NOMO-1 treated with dmso at 0.1 percent for 144 hours (cell line): ENCODE data around the gene CDC42BPA.

Source experiments
- DNase-seq: peaks from one replicate; lab custom pipeline; 2025; ENCODE audit not compliant: unreplicated experiment; lab: John Stamatoyannopoulos, UW

CDC42BPA gene

DNA sequence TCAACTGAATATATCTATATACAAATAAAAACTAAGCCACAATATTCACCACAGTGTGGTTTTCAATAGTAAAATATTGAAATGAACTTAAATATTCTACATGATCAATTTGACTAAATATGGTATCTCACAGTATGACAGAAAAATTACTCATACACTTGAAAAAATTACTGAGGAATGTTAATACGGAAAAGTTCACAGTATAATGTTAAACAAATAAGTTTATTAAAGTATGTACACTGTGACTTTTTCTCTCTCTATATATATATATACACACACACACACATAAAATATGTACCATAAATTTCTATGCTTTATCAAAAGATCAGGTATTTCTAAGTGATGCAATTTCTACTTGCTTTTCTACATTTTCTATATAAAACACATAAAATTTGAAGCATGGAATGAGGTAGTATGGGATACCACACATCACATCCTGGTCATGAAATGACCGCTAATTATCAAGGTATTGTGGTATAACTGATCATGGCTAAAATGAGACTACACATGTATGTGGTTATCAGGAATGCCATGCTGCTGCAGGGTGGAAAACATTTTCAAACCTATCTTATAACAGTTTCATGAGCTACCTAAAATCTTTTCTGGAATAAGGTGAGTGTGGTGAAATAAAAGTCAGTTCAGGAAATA, 102.3 kb downstream of the CDC42BPA start:
- no peak for DNase-seq

DNA sequence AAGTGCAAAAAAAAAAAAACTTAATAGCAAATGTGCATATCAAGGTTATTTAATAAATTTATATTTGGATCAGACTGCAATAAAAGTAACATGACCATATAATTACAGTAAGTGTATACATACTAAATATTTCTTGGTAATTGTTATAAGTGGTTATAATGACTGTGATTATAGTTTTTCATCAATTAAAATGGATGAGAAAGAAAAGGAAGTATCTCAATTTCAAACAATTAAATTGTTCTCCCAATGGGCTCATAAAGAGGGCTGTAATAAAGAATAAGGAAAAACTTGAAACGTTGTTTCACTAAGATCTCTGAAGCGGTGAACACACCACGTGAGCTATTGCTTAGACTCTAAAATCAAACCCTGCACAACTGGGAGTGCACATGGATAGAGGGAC, 104.1 kb downstream of the CDC42BPA start:
- DNase-seq, result no peak

DNA sequence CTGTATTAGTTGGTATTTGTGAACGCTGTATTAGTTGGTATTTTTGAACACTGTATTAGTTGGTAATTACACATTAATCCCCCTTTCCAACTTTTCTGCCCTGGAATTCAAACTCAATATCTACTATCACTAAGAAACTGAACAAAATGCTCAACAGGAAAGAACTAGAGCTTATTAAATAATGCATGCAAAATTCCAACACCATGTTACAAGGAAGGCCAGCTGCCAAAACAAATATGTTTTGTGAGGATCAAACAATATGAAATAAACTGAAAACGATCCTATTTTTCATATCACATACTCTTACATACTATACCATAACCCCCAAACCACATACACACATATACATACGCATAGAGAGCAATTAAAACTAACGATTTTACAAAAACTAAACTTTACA, 104.9 kb downstream of the CDC42BPA start:
- DNase-seq, result no peak

DNA sequence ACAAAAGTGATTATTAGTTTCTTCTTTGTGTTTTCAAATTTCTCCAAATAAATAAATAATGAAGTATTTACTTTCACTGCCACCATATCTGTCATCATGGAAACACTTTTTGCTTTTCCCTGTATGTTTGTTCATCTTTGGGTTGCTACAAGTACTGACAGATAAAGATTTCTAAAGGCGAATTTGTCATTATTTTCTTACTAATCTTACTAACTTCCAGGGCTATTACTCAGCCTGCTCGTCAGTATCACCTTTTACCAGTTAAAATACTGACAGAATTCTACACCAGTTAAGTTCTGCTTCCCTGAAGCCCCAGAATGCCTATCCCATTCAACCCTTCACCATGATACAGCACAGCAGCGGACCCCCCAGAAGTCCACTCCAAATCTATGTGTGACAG, 106.1 kb downstream of the CDC42BPA start:
- DNase-seq, result no peak

DNA sequence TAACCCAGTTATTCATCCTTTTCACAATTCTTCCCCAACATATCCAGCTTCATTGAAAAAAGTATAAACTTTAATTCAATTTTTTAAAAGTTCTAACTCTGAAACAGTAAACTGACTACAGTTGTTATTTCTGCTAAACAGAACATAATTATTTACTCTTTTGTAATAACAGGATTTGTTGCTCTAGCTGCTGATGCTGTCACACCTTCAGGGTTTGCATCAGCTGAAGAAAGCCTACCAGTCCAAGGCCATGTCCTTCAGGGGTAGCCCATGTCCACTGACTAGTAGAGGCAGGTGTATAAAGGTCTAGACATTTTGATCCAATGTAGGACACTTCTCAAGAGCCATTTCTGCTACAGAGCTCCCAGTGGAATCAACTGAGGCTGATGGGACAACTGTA, 107.7 kb downstream of the CDC42BPA start:
- DNase-seq, result no peak

DNA sequence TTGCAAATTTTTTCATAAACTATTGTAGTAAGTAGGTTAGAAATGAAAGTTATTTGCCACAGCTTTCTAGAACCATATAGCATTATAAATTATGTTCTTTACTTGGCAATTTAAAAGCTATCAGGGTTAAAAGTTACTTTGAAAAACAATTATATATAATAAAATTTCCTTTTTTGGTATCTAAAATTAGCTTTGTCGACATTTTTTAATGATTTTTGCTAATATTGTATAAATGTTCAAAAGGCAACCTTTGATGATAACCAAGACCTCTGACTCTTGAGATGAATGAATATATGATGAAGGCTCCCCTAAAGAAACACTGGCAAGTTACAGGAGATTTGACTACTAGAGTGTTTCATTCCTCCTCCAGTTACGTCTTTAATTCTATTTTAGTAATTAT, 121.2 kb downstream of the CDC42BPA start:
- DNase-seq, result no peak

DNA sequence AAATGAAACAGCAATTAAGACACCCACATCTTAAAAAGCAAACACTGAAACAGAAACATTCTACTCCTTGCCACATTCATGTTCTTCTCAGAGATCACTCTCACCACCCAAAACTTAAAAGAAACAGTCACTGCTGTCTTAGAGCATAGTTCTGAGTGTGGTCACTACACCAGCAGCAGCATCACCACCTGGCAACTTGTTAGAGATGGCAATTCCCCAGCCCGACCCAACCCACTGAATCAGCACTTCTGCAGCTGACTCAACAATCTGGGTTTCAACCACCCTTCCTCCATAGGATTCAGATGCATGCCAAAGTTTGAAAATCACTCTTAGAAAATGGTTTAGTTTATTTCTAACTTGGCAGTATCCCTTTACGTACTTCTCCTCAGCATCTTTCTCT, 126.1 kb downstream of the CDC42BPA start:
- DNase-seq, result no peak

DNA sequence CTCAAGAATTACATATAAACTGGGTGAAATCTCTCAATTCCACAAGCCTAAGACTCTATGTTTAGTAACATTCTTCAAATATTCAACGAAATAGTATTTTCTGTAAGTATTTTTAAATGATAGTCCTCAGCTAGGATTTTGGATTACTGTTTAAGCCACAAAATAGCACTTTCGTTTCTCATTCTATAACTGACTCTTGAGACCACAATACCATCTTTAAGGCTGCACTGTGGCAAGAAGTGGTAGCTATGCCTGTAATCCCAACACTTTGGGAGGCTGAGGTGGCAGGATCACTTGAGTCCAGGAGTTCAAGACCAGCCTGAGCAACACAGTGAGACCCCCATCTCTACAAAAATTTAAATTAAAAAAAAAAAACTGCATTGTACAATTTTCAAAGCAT, 126.7 kb downstream of the CDC42BPA start:
- DNase-seq, result no peak

DNA sequence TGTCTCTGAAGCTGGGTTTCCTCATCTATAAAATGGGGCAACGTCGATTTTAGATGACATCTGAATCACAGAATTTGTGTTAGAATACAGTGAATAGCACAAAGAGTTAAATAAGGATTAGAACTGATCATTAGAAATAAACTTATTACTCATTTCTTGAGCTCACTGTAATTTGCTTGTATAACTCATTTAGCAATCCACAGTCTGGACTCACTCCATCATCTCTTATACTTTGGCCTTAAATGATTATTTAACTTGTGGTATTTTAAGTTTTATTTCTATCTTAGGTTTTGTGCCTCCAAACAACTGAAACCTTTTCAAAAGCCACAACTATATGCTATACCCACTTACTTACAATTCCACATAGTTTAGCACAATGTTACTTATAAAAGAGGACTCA, 128.0 kb downstream of the CDC42BPA start:
- DNase-seq, result no peak

DNA sequence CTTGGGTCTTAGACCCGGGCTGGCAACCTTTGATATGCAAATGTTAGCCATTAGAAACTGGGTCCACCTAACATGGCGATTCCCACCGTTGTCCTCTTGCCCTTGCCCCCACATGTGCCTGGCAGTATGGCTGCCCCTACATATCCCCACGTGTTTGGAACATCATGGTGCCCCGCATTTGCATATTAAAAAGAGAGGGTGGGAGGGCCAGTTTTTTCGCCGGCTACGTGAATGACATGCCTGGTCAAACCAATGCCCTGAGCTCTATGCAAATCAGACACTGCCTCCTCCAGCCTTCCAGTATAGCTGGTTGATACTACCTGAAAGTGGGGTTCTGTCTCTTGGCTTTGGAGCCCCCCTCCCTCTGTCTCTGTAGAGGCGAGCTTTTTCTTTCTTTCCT, 133.0 kb downstream of the CDC42BPA start:
- DNase-seq, result no peak

DNA sequence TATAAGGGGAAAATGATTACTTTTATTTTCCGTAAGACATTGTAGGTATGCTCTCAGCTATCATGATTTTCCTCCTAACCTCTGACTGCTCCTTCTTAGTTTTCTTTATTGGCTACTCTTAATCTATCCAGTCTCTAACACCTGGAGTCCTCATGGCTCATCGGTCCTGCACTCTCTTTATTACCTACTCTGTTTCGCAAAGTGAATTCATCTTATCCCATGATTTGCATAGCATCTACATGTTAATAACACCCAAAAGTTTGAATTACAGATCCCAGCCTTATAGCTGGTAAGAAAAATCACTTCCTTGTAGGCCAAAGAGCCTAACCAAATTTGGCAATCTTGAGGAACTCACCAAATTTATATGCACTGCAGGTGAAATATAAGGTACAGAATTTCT, 136.3 kb downstream of the CDC42BPA start:
- DNase-seq, result no peak

DNA sequence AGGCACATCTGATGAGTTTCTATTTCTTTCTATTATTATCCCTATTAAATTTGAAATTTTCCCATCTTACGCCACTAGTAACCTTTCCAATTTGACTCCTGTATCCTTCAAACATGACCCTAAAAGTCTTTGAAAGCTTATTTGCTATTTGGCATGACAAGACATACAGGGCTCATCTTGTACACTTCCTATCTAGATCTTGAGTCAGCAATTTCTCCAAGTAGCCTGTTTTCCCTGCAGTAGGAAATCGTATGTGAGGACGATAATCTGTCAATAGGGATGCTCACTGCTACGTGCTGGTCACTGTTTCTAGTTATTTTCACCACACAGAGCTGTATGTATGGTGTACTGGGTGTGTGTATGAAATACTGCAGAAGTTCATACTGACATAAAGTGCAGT, 142.7 kb downstream of the CDC42BPA start:
- DNase-seq, result no peak

DNA sequence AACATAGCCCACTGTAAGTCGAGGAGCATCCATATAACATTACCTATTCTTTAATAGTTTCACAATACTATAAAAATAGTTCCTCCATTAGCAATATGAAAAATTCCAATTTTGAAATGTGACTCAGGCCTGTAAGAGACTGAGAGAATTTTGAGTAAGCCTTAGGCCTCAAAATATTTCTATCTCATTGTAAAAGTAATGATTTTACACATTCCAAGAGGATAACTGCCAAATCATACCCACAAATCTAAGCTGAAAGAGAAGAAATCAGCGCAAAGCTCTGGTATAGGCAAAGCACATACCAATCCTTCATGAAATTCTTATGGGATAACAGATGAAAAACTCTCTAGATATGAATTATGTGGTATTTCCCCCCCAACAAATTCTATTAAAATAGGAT, 144.1 kb downstream of the CDC42BPA start:
- DNase-seq, result no peak

DNA sequence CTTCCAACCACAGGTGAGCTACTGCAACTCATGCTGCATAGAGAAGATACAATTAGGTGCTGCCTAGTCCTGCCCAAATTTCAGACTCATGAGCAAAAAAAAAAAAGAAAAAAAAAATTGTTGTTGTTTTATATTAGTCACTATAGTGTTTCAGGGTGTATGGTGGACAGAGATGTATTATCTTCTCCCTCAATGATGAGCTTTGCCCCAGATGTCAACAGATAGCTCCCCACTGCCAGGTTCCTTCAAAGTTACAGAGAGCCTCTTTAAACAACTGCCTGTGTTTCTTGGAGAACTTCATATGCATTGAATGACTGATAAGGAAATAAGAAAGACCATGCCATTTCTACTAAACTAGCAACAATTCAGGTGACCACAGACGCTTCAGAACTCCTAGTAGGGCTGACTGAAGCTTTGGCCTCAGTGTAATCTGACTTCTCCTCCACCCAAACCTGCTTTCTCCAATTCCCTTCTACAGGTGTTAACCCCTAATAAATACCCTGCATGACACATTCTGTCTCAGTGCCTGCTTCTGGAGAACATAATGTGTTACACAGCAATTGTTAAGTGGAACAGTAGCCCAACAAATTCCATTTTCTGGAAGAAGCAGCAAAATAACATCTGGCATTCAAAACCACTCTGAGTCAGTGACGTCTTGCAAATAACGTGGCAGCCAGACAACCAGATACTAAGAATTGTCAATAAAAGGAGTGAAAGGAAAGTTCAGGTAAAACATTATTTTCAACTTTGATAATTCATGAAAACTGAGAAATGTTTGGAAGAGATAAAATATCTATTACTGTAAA, 147.7 kb downstream of the CDC42BPA start:
- DNase-seq, result no peak

DNA sequence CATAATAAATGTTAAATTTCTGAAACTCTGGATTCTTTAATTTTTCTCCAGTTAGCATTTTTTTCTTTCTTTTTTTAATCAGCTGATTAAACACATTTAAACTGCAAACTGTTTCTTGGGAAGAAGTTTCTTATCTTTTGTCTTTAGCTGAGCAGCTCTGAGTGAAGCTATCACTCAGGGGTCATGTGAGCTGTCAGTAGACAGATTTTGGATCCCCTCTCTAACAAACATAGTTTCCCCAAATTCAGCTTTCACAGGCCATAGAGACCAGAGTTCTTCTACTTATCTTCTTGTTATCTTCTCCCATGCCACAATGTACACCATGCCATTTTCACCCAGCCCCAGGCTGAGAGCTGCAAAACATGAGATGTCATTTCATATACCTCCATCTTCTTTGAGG, 148.9 kb downstream of the CDC42BPA start:
- no peak for DNase-seq

DNA sequence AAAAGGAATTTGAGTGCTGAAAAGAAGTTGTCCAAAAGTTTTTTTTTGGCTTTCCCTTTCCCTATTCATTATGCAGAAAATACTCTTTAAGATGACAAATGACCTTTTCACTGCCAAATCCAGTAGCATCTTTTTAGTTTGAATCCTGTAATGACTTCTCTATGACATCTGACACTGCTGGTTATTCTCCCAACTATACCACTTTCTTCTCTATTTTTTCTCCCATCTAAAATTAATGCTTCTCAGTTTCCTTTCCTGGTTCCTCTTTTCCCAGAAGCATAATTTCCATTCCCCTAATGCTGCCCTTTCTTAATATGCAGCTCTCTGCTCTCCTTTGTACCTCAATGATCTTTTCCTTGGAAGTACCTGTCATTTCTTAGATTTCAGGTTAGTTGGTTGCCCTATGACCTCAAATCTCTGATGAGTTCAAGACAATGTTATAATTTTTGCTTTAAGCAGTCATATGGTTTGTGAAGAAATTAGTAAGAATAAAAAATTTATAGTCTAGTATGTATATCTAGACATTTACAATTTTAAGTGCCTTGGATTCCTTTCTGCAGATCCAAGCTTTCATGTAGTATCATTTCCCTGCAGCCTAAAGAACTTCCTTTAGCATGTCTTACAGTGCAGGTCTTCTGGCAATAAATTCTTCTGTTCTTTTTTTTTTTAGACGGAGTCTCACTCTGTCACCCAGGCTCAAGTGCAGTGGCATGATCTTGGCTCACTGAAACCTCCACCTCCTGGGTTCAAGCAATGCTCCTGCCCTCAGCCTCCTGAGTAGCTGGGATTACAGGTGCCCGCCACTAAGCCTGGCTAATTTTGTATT, 150.8 kb downstream of the CDC42BPA start:
- no peak for DNase-seq

DNA sequence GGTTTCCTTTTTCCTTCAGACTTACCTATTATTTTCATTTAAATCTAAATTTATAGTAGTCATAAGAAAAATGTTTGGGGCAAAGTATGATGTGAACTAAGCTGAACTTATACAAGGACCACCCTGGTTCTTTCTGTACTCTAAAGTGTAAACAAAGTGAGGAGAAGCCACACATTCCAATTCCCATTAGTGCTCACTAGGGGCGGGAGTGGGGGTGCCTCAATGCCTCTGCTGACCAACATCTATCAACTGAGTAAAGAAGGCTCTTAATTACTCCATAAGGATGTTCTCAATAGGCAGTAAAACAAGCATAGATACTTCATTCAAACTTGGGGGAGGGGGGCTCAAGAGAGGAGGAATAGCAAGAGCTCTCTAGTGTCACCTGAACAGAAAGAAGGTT, 151.7 kb downstream of the CDC42BPA start:
- DNase-seq, result no peak

DNA sequence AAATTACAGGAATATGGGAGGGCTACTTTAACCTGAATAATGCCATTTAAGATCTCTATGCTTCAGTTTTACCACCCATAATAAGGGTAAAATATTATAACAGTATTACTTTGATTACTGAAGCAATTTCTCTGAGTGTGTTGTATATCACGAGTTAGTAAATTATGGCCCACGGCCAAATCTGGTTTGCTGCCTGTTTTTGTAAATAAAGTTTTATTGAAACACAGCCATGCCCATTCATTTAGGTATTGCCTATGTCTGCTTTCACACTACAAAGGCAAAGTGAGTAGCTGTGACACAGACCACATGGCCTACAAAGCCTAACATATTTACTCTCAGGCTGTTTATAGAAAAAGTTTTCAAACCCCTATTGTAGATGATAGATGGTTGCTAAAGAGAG, 156.8 kb downstream of the CDC42BPA start:
- no peak for DNase-seq

DNA sequence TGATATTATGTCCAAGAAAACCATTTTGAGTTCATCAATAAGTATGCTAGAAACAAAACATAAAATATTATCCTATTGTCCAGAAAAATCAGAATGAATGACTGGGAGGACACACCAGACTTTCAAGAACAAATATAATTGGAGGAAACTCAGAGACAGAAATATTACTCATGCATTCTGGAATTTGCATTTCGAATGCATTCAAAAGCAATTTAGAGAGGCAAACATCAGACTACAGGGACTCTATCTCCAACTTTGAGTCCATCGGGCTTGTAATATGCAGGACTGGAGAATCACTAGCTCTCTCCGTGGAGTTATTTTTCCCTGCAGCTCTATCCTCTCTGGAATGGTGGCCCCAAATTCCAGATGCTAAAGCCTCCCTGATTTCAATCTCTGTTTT, 161.8 kb downstream of the CDC42BPA start:
- no peak for DNase-seq

DNA sequence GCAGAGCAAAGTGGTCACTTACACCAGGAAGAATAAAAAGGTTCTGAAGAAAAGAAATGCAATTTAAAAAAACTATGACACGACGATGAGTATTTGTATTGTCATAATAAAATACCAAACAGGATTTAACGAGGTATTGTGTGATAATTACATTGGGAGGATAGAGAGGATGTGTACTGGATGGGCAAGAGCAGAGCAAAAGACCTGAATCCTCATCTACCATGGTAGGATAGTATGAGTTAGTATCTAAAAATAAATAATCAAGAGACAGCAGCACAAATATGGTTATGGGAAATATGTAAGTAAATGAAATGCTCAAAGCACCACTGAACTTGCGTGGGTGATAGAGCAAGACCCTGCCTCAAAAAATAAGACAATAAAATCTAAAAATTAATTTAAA, 162.6 kb downstream of the CDC42BPA start:
- DNase-seq, result no peak

DNA sequence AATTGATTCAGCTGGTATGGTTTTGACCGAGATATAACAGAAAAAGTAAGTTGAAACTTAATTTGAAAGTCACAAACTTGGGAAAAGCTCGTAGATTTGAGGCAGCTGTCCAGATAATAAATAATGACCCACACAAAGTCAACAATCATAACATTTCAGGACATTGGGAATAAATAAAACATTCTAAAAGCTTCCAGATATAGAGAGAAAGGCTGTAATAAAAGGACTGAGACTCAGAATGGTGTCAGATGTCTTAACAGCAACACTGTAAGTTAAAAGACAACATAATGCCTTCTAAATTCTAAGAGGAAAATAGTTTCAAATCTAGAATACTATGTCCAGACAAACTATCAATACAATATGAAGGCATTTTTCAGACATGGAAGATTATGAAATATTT, 163.3 kb downstream of the CDC42BPA start:
- DNase-seq, result no peak

DNA sequence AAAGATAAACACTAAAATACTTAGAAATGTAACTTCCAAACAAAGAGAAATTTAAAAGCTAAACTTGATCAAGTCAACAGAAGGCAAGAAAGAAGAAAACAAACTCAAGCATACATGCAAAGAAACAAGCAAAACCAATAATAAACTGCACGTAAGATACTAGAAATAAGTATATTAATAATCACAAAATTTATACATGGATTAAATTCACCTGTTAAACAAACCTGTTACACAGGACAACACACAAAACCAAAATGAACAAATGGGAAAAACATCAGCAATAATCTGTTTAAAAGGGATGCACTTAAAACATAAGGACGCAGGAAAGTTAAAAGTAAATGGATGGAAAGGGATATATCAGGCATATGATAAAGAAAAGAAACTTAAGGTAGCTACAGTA, 165.8 kb downstream of the CDC42BPA start:
- no peak for DNase-seq
